ENCODE results near the gene ERBIN. TPM values are rescaled to one million over a fixed set of nuclear protein-coding genes. Genes with fewer than 3 reads are reported as not detected.
"Not testable (repeated sequence)": the region's sequence is repeated elsewhere in the genome, so short reads cannot be mapped to it uniquely, and the experiment has no call there.

The ERBIN gene
- total RNA-seq, 1 donor from 2014 or later = 95.0 TPM

GRCh38 chr5:66009277-66009676 lies 82.9 kb downstream of the ERBIN start:
- DNase-seq = no peak

- no peak for DNase-seq
Observed at GRCh38 chr5:66010476-66010875, 84.1 kb downstream of the ERBIN start.

GRCh38 chr5:66012271-66012670 lies 85.9 kb downstream of the ERBIN start:
- no peak for DNase-seq

GRCh38 chr5:66013397-66013796 lies 87.0 kb downstream of the ERBIN start:
- peak; percentile 17 for DNase-seq

- DNase-seq = no peak
Observed at GRCh38 chr5:66013906-66014305, 87.5 kb downstream of the ERBIN start.

- DNase-seq = no peak
Observed at GRCh38 chr5:66015196-66015960, 89.0 kb downstream of the ERBIN start.

- DNase-seq = no peak
Observed at GRCh38 chr5:66021585-66021984, 95.2 kb downstream of the ERBIN start.

- DNase-seq = no peak
Observed at GRCh38 chr5:66039296-66039695, 112.9 kb downstream of the ERBIN start.

GRCh38 chr5:66039701-66040100 lies 113.3 kb downstream of the ERBIN start:
- no peak for DNase-seq

GRCh38 chr5:66041627-66042026 lies 115.3 kb downstream of the ERBIN start:
- DNase-seq = no peak

- DNase-seq = no peak
Observed at GRCh38 chr5:66057239-66057638, 130.9 kb downstream of the ERBIN start.

- DNase-seq = not testable (repeated sequence)
Observed at GRCh38 chr5:66061320-66061719, 134.9 kb downstream of the ERBIN start.

GRCh38 chr5:66063061-66063460 lies 136.7 kb downstream of the ERBIN start:
- not testable (repeated sequence) for DNase-seq

- DNase-seq = no peak
Observed at GRCh38 chr5:66066826-66067225, 140.5 kb downstream of the ERBIN start.

GRCh38 chr5:66072031-66072430 lies 145.7 kb downstream of the ERBIN start:
- DNase-seq = no peak

- no peak for DNase-seq
Observed at GRCh38 chr5:66074901-66075300, 148.5 kb downstream of the ERBIN start.

- no peak for DNase-seq
Observed at GRCh38 chr5:66080664-66081063, 154.3 kb downstream of the ERBIN start.

GRCh38 chr5:66089384-66089783 lies 163.0 kb downstream of the ERBIN start:
- DNase-seq = no peak

- no peak for DNase-seq
Observed at GRCh38 chr5:66100851-66101250, 174.5 kb downstream of the ERBIN start.

GRCh38 chr5:66113160-66113559 lies 186.8 kb downstream of the ERBIN start:
- DNase-seq = no peak

GRCh38 chr5:66118304-66118703 lies 191.9 kb downstream of the ERBIN start:
- no peak for DNase-seq

- no peak for DNase-seq
Observed at GRCh38 chr5:66122379-66123034, 196.1 kb downstream of the ERBIN start.

GRCh38 chr5:66129144-66129543 lies 202.8 kb downstream of the ERBIN start:
- no peak for DNase-seq

GRCh38 chr5:66130493-66130892 lies 204.1 kb downstream of the ERBIN start:
- DNase-seq = no peak
